ENCODE results near the gene CHD8. TPM values are rescaled to one million over a fixed set of nuclear protein-coding genes. Genes with fewer than 3 reads are reported as not detected.
"Not testable (repeated sequence)": the region's sequence is repeated elsewhere in the genome, so short reads cannot be mapped to it uniquely, and the experiment has no call there.

Gene CHD8
- total RNA-seq, 1 donor from 2014 or later, result 69.1 TPM

- DNase-seq (ENCODE audit: extremely low read depth, low read depth, low spot score), result no peak
These were observed 81.9 kb downstream of the CHD8 start for GRCh38 chr14:21373980-21374379.

- not testable (repeated sequence) for DNase-seq (ENCODE audit: extremely low read depth, low read depth, low spot score)
These were observed 83.1 kb downstream of the CHD8 start for GRCh38 chr14:21372814-21373213.

- no peak for DNase-seq (ENCODE audit: extremely low read depth, low read depth, low spot score)
These were observed 85.8 kb downstream of the CHD8 start for GRCh38 chr14:21369949-21370679.

- DNase-seq (ENCODE audit: extremely low read depth, low read depth, low spot score), result no peak
These were observed 88.3 kb downstream of the CHD8 start for GRCh38 chr14:21367582-21368144.

GRCh38 chr14:21356511-21356910 lies 99.4 kb downstream of the CHD8 start:
- DNase-seq (ENCODE audit: extremely low read depth, low read depth, low spot score), result no peak

- no peak for DNase-seq (ENCODE audit: extremely low read depth, low read depth, low spot score)
These were observed 103.3 kb downstream of the CHD8 start for GRCh38 chr14:21352587-21352986.

- DNase-seq (ENCODE audit: extremely low read depth, low read depth, low spot score), result no peak
These were observed 105.4 kb downstream of the CHD8 start for GRCh38 chr14:21350539-21350938.

GRCh38 chr14:21347201-21347600 lies 108.7 kb downstream of the CHD8 start:
- DNase-seq (ENCODE audit: extremely low read depth, low read depth, low spot score), result no peak

GRCh38 chr14:21346532-21347135 lies 109.3 kb downstream of the CHD8 start:
- DNase-seq (ENCODE audit: extremely low read depth, low read depth, low spot score), result no peak

GRCh38 chr14:21343035-21343794 lies 112.7 kb downstream of the CHD8 start:
- DNase-seq (ENCODE audit: extremely low read depth, low read depth, low spot score), result no peak

Other genes starting within 250 kb of the CHD8 start
- 537 and 719 TPM in 2 replicates for gene HNRNPC, start 186.7 kb downstream of the CHD8 start, total RNA-seq
- gene RPGRIP1, start 176.0 kb downstream of the CHD8 start, total RNA-seq, result not detected in 2 replicates
- 45.1 and 50.9 TPM in 2 replicates for gene SUPT16H, start 72.1 kb downstream of the CHD8 start, total RNA-seq
- 23.7 and 29.1 TPM in 2 replicates for gene RAB2B, start 20.8 kb upstream of the CHD8 start, total RNA-seq
- gene TOX4, start 21.1 kb upstream of the CHD8 start, total RNA-seq, result 30.6 and 53.0 TPM in 2 replicates
- gene METTL3, start 55.2 kb upstream of the CHD8 start, total RNA-seq, result 45.0 and 49.8 TPM in 2 replicates
- 2.9 and 4.6 TPM in 2 replicates for gene SALL2, start 70.2 kb upstream of the CHD8 start, total RNA-seq
- not detected in 2 replicates for gene OR10G3, start 124.0 kb upstream of the CHD8 start, total RNA-seq
- gene OR10G2, start 178.8 kb upstream of the CHD8 start, total RNA-seq, result not detected in 2 replicates
- gene OR4E2, start 197.7 kb upstream of the CHD8 start, total RNA-seq, result not detected in 2 replicates
- not detected in 2 replicates for gene OR4E1, start 217.7 kb upstream of the CHD8 start, total RNA-seq